Caco-2 (cell line): ENCODE results near the gene IQSEC1. TPM values are rescaled to one million over a fixed set of nuclear protein-coding genes. Genes with fewer than 3 reads are reported as not detected.

ENCODE experiments used
- BruUV-seq: library from RNA; stranded (reverse); fragments of 400-500 nt; replicated peaks from 2 replicates; lab custom pipeline; 2021; lab: Mats Ljungman, UMichigan
- CTCF ChIA-PET: fragments of 300-600 bp; sonication (Branson Sonifier 250); formaldehyde crosslinking; loops from one replicate; lab custom pipeline; 2022; ENCODE audit warnings: antibody characterized with exemption; lab: Charles Lee
- POLR2A ChIA-PET: fragments of 300-600 bp; sonication (Branson Sonifier 250); formaldehyde crosslinking; loops from one replicate; lab custom pipeline; 2022; ENCODE audit warnings: antibody characterized with exemption; lab: Charles Lee
- DNase-seq, 2 experiments: peaks; one replicate each; pipeline versions ENCODE4 v3.0.0 to v3.0.0-alpha.2; 2020 to 2022
- H3K27me3 ChIP-seq: replicated peaks from 2 replicates; pipeline ENCODE4 v1.6.0; 2011; ENCODE audit warnings: low read length; ENCODE audit not compliant: control insufficient read depth, insufficient read depth
- H3K36me3 ChIP-seq: 2 replicates; pipeline ENCODE4 v1.5.1; 2011; ENCODE audit warnings: low read length; ENCODE audit not compliant: control insufficient read depth, insufficient read depth
- H3K4me1 ChIP-seq: fragments of 250-450 bp; sonication (Bioruptor Pico); 2 replicates; pipeline ENCODE4 v1.5.1; 2020; ENCODE audit warnings: mild to moderate bottlenecking
- H3K4me3 ChIP-seq: 2 replicates; pipeline ENCODE4 v1.5.1; 2011; ENCODE audit warnings: low read depth, mild to moderate bottlenecking, control low read depth, low read length
- H3K9me3 ChIP-seq: fragments of 250-450 bp; sonication (Bioruptor Pico); 2 replicates; pipeline ENCODE4 v1.5.1; 2020; ENCODE audit warnings: mild to moderate bottlenecking, moderate library complexity
- H3K27ac Mint-ChIP-seq: one replicate; pipeline ENCODE4 v1.8.0; 2022; ENCODE audit warnings: mixed read lengths; ENCODE audit not compliant: unreplicated experiment
- H3K27me3 Mint-ChIP-seq: one replicate; pipeline ENCODE4 v1.8.0; 2022; ENCODE audit warnings: mixed read lengths; ENCODE audit not compliant: insufficient read depth, unreplicated experiment
- H3K36me3 Mint-ChIP-seq: one replicate; pipeline ENCODE4 v1.8.0; 2022; ENCODE audit warnings: mild to moderate bottlenecking, mixed read lengths; ENCODE audit not compliant: insufficient read depth, unreplicated experiment
- H3K4me1 Mint-ChIP-seq: one replicate; pipeline ENCODE4 v1.8.0; 2022; ENCODE audit warnings: low read depth, mixed read lengths; ENCODE audit not compliant: unreplicated experiment
- H3K4me3 Mint-ChIP-seq: one replicate; pipeline ENCODE4 v1.8.0; 2022; ENCODE audit warnings: mild to moderate bottlenecking, moderate library complexity, mixed read lengths; ENCODE audit not compliant: unreplicated experiment
- H3K9me3 Mint-ChIP-seq: one replicate; pipeline ENCODE4 v1.8.0; 2022; ENCODE audit warnings: mixed read lengths; ENCODE audit not compliant: unreplicated experiment
- intact Hi-C: fragments of 100-400 bp; cut with micrococcal nuclease; formaldehyde crosslinking; loops from one replicate; pipeline ENCODE4 v1.10.0; 2022; ENCODE audit not compliant: unreplicated experiment
- total RNA-seq: library from RNA; stranded (reverse); gene quantifications from 2 replicates; pipeline ENCODE4 v1.2.3, GENCODE V29; 2022
- TF ChIP-seq, protein P1 (sequence below), 2 experiments: fragments of 200-600 bp in 1 of 2; IDR thresholded peaks; 1 replicate in 1 of 2; 2 replicates in 1 of 2; pipeline versions ENCODE4 v1.5.1 to v1.8.0; 2011 to 2022; ENCODE audit warnings: antibody characterized with exemption in 1 of 2, control low read depth in 1 of 2, inconsistent platforms in 1 of 2, low read depth in 1 of 2, low read length in 1 of 2, mild to moderate bottlenecking in 1 of 2, moderate library complexity in 1 of 2; ENCODE audit not compliant: insufficient read depth in 1 of 2, severe bottlenecking in 1 of 2, unreplicated experiment in 1 of 2

IQSEC1 gene
- total RNA-seq, 1 experiment from 2014 or later: 40.0 TPM

DNA sequence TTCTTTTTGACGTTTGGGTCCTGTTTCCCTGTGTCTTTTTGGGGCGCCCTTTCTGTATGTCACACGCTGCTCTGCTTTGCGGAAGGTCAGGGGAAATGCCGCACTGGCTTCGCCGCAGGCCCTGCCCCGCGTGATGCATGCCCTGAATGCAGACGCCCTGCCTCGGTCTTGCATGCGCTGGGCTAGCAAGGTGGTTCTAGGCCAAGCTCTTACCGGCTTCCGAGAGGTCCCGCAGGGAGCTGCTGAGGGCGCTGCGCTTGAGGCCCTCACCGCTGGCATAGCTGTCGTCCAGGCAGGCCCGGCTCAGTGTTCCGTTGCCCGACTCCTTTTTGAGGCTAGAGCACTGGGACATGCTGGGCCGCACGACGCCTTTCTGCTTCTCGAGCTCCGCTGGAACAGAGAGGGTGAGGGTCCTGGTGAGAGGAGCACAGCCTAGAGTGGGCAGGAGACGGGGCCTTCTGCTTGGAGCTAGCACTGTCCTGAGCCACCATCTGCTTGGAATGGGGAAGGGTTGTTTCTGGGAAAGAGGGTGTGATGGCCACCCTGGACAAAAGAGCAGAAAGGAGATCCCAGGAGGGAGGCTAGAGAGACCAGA, 165.0 kb downstream of the IQSEC1 start:
- Mint-ChIP-seq H3K27me3 (no peaks in the 10 kb centered on the region), H3K4me3 (no peak overlapping the region), H3K9me3 (no peaks in the 10 kb centered on the region), H3K36me3 (peaks cover 11% of the 10 kb centered on the region), H3K4me1 (no peaks in the 10 kb centered on the region), H3K27ac (no peak overlapping the region)
- no peaks in the 10 kb centered on the region for H3K4me1 ChIP-seq
- no peaks in the 10 kb centered on the region for H3K9me3 ChIP-seq
- POLR2A ChIA-PET: no interaction called here
- CTCF ChIA-PET: no interaction called here
- no peak overlapping the region for H3K4me3 ChIP-seq
- no peaks in the 10 kb centered on the region for H3K27me3 ChIP-seq
- BruUV-seq: no TSS peak
- TF ChIP-seq, protein P1, sequence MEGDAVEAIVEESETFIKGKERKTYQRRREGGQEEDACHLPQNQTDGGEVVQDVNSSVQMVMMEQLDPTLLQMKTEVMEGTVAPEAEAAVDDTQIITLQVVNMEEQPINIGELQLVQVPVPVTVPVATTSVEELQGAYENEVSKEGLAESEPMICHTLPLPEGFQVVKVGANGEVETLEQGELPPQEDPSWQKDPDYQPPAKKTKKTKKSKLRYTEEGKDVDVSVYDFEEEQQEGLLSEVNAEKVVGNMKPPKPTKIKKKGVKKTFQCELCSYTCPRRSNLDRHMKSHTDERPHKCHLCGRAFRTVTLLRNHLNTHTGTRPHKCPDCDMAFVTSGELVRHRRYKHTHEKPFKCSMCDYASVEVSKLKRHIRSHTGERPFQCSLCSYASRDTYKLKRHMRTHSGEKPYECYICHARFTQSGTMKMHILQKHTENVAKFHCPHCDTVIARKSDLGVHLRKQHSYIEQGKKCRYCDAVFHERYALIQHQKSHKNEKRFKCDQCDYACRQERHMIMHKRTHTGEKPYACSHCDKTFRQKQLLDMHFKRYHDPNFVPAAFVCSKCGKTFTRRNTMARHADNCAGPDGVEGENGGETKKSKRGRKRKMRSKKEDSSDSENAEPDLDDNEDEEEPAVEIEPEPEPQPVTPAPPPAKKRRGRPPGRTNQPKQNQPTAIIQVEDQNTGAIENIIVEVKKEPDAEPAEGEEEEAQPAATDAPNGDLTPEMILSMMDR (IDR thresholded peaks at IDR 0.05; ENCODE audit: insufficient read depth in 1 of 2, low read depth in 1 of 2, low read length in 1 of 2, severe bottlenecking in 1 of 2, unreplicated experiment in 1 of 2): no peak
- peaks cover 2% of the 10 kb centered on the region; the same call in 1 of the 2 replicates for H3K36me3 ChIP-seq
- intact Hi-C loops: no loop called here
- DNase-seq: no peak

DNA sequence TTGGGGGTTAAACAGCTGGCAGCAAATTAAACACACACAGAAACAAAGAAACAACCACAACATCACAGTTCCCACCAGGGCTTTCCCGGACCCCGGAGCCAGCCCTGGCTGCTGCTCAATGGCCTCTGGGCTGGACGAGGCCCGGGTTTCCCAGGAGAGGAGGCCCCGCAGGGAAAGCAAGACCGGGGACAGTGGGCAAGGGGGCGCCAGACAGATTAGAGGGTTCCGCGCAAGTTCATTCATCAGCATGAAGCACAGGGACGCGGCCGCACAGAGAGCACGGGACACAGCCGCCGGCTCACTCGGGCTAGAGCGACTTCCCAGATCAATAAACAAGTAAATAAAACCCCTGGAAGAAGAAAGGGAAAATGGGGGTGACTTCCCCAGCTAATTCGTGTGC, 165.5 kb downstream of the IQSEC1 start:
- Mint-ChIP-seq H3K9me3 (no peaks in the 10 kb centered on the region), H3K27ac (no peak overlapping the region), H3K27me3 (no peaks in the 10 kb centered on the region), H3K4me3 (no peak overlapping the region), H3K36me3 (peaks cover 6% of the 10 kb centered on the region), H3K4me1 (no peaks in the 10 kb centered on the region)
- no peak overlapping the region for H3K4me3 ChIP-seq
- H3K9me3 ChIP-seq: no peaks in the 10 kb centered on the region
- no peak for DNase-seq
- H3K4me1 ChIP-seq: no peaks in the 10 kb centered on the region
- ChIA-PET CTCF (no interaction called here), POLR2A (no interaction called here)
- TF ChIP-seq, protein P1 (IDR thresholded peaks at IDR 0.05; ENCODE audit: insufficient read depth in 1 of 2, low read depth in 1 of 2, low read length in 1 of 2, severe bottlenecking in 1 of 2, unreplicated experiment in 1 of 2): no peak
- intact Hi-C loops: no loop called here
- H3K27me3 ChIP-seq: no peaks in the 10 kb centered on the region
- BruUV-seq: no TSS peak
- no peaks in the 10 kb centered on the region; the same call in 1 of the 2 replicates for H3K36me3 ChIP-seq

DNA sequence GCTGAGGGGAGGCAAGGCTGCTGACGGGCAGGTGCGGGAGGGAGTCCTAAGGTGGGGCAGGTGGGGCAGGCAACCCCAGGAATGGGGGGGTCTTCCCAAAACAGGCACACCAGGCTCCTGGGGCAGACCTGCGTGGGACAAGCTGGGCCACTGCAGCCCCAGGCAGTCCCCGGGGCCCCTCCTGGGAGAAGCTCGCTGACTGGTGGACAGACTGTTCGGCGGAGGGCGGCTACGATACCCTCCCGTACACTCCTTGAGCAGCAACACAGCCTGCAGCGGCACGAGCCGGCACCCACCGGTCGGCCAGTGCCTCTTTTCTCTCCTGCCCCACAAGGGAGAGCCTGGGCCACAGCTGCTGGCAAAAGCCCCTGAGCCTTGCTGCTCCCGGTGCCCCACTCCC, 165.9 kb downstream of the IQSEC1 start:
- intact Hi-C loops: no loop called here
- POLR2A ChIA-PET: no interaction called here
- Mint-ChIP-seq H3K27ac (no peak overlapping the region), H3K27me3 (no peaks in the 10 kb centered on the region), H3K4me3 (no peak overlapping the region), H3K9me3 (no peaks in the 10 kb centered on the region), H3K36me3 (peaks cover 8% of the 10 kb centered on the region), H3K4me1 (no peaks in the 10 kb centered on the region)
- H3K4me1 ChIP-seq: no peaks in the 10 kb centered on the region
- TF ChIP-seq, protein P1 (IDR thresholded peaks at IDR 0.05; ENCODE audit: insufficient read depth in 1 of 2, low read depth in 1 of 2, low read length in 1 of 2, severe bottlenecking in 1 of 2, unreplicated experiment in 1 of 2): no peak
- DNase-seq: no peak
- no peaks in the 10 kb centered on the region; the same call in 1 of the 2 replicates for H3K36me3 ChIP-seq
- H3K9me3 ChIP-seq: no peaks in the 10 kb centered on the region
- H3K4me3 ChIP-seq: no peak overlapping the region
- CTCF ChIA-PET: no interaction called here
- no peaks in the 10 kb centered on the region for H3K27me3 ChIP-seq
- BruUV-seq: no TSS peak
